Right lobe of liver (tissue), 4 donors: ENCODE results near the gene CABCOCO1.

Source experiments
- CTCF ChIP-seq, 4 donors: fragments of 200-600 bp in 3 of 4; fragments of 450-650 bp in 1 of 4; IDR thresholded peaks; one replicate each; pipeline versions ENCODE4 v1.5.1 to v1.8.0; 2016 to 2022; ENCODE audit warnings: antibody characterized with exemption in 4 of 4, mild to moderate bottlenecking in 2 of 4
- POLR2A ChIP-seq: fragments of 450-650 bp; IDR thresholded peaks from one replicate; pipeline ENCODE4 v1.6.1; 2017; ENCODE audit warnings: antibody characterized with exemption, mild to moderate bottlenecking
- donor health status: DM: no; HTN: no; CAD: no.
- donor health status: DM: no; HTN: no; CAD: no.
- donor health status: DM: no; HTN: yes; CAD: no.

GRCh38 chr10:61635471-61635870 is 27.3 kb upstream of the CABCOCO1 start:
- TF ChIP-seq CTCF (IDR thresholded peaks at IDR 0.05), result no peak
- TF ChIP-seq POLR2A, result no peak
